WTC11 (cell line): ENCODE measurements around the gene DUSP18. TPM values are rescaled to one million over a fixed set of nuclear protein-coding genes. Genes with fewer than 3 reads are reported as not detected.

Experiments used
- ATAC-seq: fragments of 200-7000 bp; cut with Tn5 transposase; 2 replicates; pipeline ENCODE4 v1.10.0; 2021; ENCODE audit warnings: mild to moderate bottlenecking, moderate library complexity
- CTCF ChIA-PET: fragments of 300-600 bp; sonication (Branson Sonifier 250); formaldehyde crosslinking; loops from one replicate; lab custom pipeline; 2021; ENCODE audit warnings: antibody characterized with exemption; lab: Charles Lee
- POLR2A ChIA-PET: fragments of 350-600 bp; sonication (Branson Sonifier 250); formaldehyde crosslinking; loops from one replicate; lab custom pipeline; 2021; ENCODE audit warnings: antibody characterized with exemption; lab: Charles Lee
- DNase-seq: peaks from one replicate; pipeline ENCODE4 v3.0.0; 2021; ENCODE audit warnings: low spot score
- H3K27ac Mint-ChIP-seq: 2 replicates; pipeline ENCODE4 v1.8.0; 2021; ENCODE audit warnings: mixed read lengths
- H3K27me3 Mint-ChIP-seq: 2 replicates; pipeline ENCODE4 v1.8.0; 2021; ENCODE audit warnings: low read depth, mild to moderate bottlenecking, moderate library complexity, mixed read lengths
- H3K36me3 Mint-ChIP-seq: 2 replicates; pipeline ENCODE4 v1.8.0; 2021; ENCODE audit warnings: mixed read lengths
- H3K4me1 Mint-ChIP-seq: 2 replicates; pipeline ENCODE4 v1.8.0; 2022; ENCODE audit warnings: mixed read lengths
- H3K4me3 Mint-ChIP-seq: 2 replicates; pipeline ENCODE4 v1.8.0; 2021; ENCODE audit warnings: mild to moderate bottlenecking, moderate library complexity, mixed read lengths
- H3K9me3 Mint-ChIP-seq: 2 replicates; pipeline ENCODE4 v1.8.0; 2021; ENCODE audit warnings: mixed read lengths
- CBFB ChIP-seq: sonication (generic); formaldehyde crosslinking; IDR thresholded peaks from 2 replicates; pipeline ENCODE4 v1.8.1; 2022; ENCODE audit warnings: mild to moderate bottlenecking, low read depth, missing genetic modification reagents
- CREB1 ChIP-seq: sonication (generic); formaldehyde crosslinking; IDR thresholded peaks from 2 replicates; pipeline ENCODE4 v1.8.0; 2023; ENCODE audit warnings: mild to moderate bottlenecking, missing genetic modification reagents
- GABPB1 ChIP-seq: sonication (generic); formaldehyde crosslinking; IDR thresholded peaks from 2 replicates; pipeline ENCODE4 v1.8.1; 2023; ENCODE audit warnings: mild to moderate bottlenecking, missing genetic modification reagents
- MYBL2 ChIP-seq: sonication (generic); formaldehyde crosslinking; IDR thresholded peaks from 2 replicates; pipeline ENCODE4 v1.8.1; 2023; ENCODE audit warnings: mild to moderate bottlenecking, moderate library complexity, missing genetic modification reagents
- NFE2L1 ChIP-seq: sonication (generic); formaldehyde crosslinking; IDR thresholded peaks from 2 replicates; pipeline ENCODE4 v1.8.1; 2023; ENCODE audit warnings: missing genetic modification reagents
- NR3C1 ChIP-seq: sonication (generic); formaldehyde crosslinking; conservative IDR thresholded peaks from 2 replicates; pipeline ENCODE4 v1.8.1; 2023; ENCODE audit warnings: low read depth, mild to moderate bottlenecking, missing genetic modification reagents
- RORB ChIP-seq: fragments of 250-450 bp; sonication (Bioruptor Pico); IDR thresholded peaks from 2 replicates; pipeline ENCODE4 v1.9.0; 2021; ENCODE audit warnings: mild to moderate bottlenecking
- SMAD3 ChIP-seq: sonication (generic); formaldehyde crosslinking; IDR thresholded peaks from 2 replicates; pipeline ENCODE4 v1.8.0; 2022; ENCODE audit warnings: missing genetic modification reagents, mild to moderate bottlenecking, borderline replicate concordance
- SOX15 ChIP-seq: fragments of 250-450 bp; sonication (Bioruptor Pico); IDR thresholded peaks from 2 replicates; pipeline ENCODE4 v1.9.0; 2021; ENCODE audit warnings: mild to moderate bottlenecking
- SP1 ChIP-seq: sonication (generic); formaldehyde crosslinking; conservative IDR thresholded peaks from 2 replicates; pipeline ENCODE4 v1.8.1; 2022; ENCODE audit warnings: missing genetic modification reagents
- TEAD1 ChIP-seq: sonication (generic); formaldehyde crosslinking; IDR thresholded peaks from 2 replicates; pipeline ENCODE4 v1.8.0; 2022; ENCODE audit warnings: mild to moderate bottlenecking, missing genetic modification reagents
- ZBTB21 ChIP-seq: sonication (generic); formaldehyde crosslinking; IDR thresholded peaks from 2 replicates; pipeline ENCODE4 v1.8.1; 2023; ENCODE audit warnings: mild to moderate bottlenecking, missing genetic modification reagents, borderline replicate concordance
- ZNF121 ChIP-seq: sonication (generic); formaldehyde crosslinking; IDR thresholded peaks from 2 replicates; pipeline ENCODE4 v1.8.0; 2023; ENCODE audit warnings: missing genetic modification reagents
- ZNF396 ChIP-seq: fragments of 250-450 bp; sonication (Bioruptor Pico); IDR thresholded peaks from 2 replicates; pipeline ENCODE4 v1.8.0; 2021; ENCODE audit warnings: mild to moderate bottlenecking, moderate library complexity, borderline replicate concordance
- total RNA-seq: library from RNA; stranded (reverse); gene quantifications from 3 replicates; pipeline ENCODE4 v1.2.3, GENCODE V29; 2021
- TF ChIP-seq, protein P1 (sequence below): sonication (generic); formaldehyde crosslinking; IDR thresholded peaks from 2 replicates; pipeline ENCODE4 v1.8.1; 2022; ENCODE audit warnings: mild to moderate bottlenecking, missing genetic modification reagents, moderate library complexity, borderline replicate concordance
- TF ChIP-seq, protein P2 (sequence below): sonication (generic); formaldehyde crosslinking; IDR thresholded peaks from 2 replicates; pipeline ENCODE4 v1.8.1; 2022; ENCODE audit warnings: low read depth, mild to moderate bottlenecking, moderate library complexity, missing genetic modification reagents, borderline replicate concordance
- TF ChIP-seq, protein P3 (sequence below): sonication (generic); formaldehyde crosslinking; IDR thresholded peaks from 2 replicates; pipeline ENCODE4 v1.8.1; 2023; ENCODE audit warnings: mild to moderate bottlenecking, missing genetic modification reagents
- TF ChIP-seq, protein P4 (sequence below): sonication (generic); formaldehyde crosslinking; IDR thresholded peaks from 2 replicates; pipeline ENCODE4 v1.8.1; 2022; ENCODE audit warnings: missing genetic modification reagents, borderline replicate concordance
- TF ChIP-seq, protein P5 (sequence below): sonication (generic); formaldehyde crosslinking; IDR thresholded peaks from 2 replicates; pipeline ENCODE4 v1.8.0; 2023; ENCODE audit warnings: missing genetic modification reagents, mild to moderate bottlenecking, borderline replicate concordance
- TF ChIP-seq, protein P6 (sequence below): sonication (generic); formaldehyde crosslinking; IDR thresholded peaks from 2 replicates; pipeline ENCODE4 v1.8.0; 2022; ENCODE audit warnings: mild to moderate bottlenecking, missing genetic modification reagents
- TF ChIP-seq, protein P7 (sequence below): sonication (generic); formaldehyde crosslinking; IDR thresholded peaks from 2 replicates; pipeline ENCODE4 v1.8.0; 2023; ENCODE audit warnings: missing genetic modification reagents

The DUSP18 gene
- total RNA-seq, 1 experiment from 2014 or later: 4.3 TPM

DNA sequence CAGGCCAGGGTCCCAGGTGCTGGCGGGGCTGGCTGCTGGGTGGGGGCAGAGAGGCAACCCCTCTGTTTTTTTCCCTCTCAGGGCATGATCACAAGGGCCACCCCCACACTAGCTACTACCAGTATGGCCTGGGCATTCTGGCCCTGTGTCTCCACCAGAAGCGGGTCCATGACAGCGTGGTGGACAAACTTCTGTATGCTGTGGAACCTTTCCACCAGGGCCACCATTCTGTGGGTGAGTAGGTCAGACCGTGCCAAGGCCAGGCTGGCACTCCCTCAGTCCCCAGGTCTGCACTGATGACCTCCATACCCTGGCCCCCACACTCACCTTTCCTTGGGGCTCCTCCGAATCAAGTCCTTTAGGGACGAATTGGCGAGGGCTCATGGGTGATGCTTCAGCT is 53.4 kb downstream of the DUSP18 start:
- Mint-ChIP-seq H3K9me3 (no peaks in the 10 kb centered on the region), H3K4me1 (peaks cover 3% of the 10 kb centered on the region), H3K27ac (no peak overlapping the region), H3K4me3 (no peak overlapping the region), H3K36me3 (peaks cover 56% of the 10 kb centered on the region), H3K27me3 (no peaks in the 10 kb centered on the region)
- CTCF ChIA-PET: no interaction called here
- TF ChIP-seq SOX15 (CRISPR knock-in tag) (no peak), ZNF396 (CRISPR knock-in tag) (no peak), MYBL2 (CRISPR knock-in tag) (no peak), TEAD1 (CRISPR knock-in tag) (no peak), SP1 (no peak), RORB (no peak), NR3C1 (CRISPR knock-in tag) (no peak), NFE2L1 (CRISPR knock-in tag) (no peak), SMAD3 (no peak)
- TF ChIP-seq, protein P1, sequence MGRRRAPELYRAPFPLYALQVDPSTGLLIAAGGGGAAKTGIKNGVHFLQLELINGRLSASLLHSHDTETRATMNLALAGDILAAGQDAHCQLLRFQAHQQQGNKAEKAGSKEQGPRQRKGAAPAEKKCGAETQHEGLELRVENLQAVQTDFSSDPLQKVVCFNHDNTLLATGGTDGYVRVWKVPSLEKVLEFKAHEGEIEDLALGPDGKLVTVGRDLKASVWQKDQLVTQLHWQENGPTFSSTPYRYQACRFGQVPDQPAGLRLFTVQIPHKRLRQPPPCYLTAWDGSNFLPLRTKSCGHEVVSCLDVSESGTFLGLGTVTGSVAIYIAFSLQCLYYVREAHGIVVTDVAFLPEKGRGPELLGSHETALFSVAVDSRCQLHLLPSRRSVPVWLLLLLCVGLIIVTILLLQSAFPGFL (CRISPR knock-in tag): no peak
- TF ChIP-seq, protein P2, sequence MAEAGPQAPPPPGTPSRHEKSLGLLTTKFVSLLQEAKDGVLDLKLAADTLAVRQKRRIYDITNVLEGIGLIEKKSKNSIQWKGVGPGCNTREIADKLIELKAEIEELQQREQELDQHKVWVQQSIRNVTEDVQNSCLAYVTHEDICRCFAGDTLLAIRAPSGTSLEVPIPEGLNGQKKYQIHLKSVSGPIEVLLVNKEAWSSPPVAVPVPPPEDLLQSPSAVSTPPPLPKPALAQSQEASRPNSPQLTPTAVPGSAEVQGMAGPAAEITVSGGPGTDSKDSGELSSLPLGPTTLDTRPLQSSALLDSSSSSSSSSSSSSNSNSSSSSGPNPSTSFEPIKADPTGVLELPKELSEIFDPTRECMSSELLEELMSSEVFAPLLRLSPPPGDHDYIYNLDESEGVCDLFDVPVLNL (CRISPR knock-in tag): no peak
- TF ChIP-seq, protein P3, sequence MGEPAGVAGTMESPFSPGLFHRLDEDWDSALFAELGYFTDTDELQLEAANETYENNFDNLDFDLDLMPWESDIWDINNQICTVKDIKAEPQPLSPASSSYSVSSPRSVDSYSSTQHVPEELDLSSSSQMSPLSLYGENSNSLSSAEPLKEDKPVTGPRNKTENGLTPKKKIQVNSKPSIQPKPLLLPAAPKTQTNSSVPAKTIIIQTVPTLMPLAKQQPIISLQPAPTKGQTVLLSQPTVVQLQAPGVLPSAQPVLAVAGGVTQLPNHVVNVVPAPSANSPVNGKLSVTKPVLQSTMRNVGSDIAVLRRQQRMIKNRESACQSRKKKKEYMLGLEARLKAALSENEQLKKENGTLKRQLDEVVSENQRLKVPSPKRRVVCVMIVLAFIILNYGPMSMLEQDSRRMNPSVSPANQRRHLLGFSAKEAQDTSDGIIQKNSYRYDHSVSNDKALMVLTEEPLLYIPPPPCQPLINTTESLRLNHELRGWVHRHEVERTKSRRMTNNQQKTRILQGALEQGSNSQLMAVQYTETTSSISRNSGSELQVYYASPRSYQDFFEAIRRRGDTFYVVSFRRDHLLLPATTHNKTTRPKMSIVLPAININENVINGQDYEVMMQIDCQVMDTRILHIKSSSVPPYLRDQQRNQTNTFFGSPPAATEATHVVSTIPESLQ (CRISPR knock-in tag): no peak
- TF ChIP-seq, protein P4, sequence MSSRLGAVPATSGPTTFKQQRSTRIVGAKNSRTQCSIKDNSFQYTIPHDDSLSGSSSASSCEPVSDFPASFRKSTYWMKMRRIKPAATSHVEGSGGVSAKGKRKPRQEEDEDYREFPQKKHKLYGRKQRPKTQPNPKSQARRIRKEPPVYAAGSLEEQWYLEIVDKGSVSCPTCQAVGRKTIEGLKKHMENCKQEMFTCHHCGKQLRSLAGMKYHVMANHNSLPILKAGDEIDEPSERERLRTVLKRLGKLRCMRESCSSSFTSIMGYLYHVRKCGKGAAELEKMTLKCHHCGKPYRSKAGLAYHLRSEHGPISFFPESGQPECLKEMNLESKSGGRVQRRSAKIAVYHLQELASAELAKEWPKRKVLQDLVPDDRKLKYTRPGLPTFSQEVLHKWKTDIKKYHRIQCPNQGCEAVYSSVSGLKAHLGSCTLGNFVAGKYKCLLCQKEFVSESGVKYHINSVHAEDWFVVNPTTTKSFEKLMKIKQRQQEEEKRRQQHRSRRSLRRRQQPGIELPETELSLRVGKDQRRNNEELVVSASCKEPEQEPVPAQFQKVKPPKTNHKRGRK: no peak
- TF ChIP-seq, protein P5, sequence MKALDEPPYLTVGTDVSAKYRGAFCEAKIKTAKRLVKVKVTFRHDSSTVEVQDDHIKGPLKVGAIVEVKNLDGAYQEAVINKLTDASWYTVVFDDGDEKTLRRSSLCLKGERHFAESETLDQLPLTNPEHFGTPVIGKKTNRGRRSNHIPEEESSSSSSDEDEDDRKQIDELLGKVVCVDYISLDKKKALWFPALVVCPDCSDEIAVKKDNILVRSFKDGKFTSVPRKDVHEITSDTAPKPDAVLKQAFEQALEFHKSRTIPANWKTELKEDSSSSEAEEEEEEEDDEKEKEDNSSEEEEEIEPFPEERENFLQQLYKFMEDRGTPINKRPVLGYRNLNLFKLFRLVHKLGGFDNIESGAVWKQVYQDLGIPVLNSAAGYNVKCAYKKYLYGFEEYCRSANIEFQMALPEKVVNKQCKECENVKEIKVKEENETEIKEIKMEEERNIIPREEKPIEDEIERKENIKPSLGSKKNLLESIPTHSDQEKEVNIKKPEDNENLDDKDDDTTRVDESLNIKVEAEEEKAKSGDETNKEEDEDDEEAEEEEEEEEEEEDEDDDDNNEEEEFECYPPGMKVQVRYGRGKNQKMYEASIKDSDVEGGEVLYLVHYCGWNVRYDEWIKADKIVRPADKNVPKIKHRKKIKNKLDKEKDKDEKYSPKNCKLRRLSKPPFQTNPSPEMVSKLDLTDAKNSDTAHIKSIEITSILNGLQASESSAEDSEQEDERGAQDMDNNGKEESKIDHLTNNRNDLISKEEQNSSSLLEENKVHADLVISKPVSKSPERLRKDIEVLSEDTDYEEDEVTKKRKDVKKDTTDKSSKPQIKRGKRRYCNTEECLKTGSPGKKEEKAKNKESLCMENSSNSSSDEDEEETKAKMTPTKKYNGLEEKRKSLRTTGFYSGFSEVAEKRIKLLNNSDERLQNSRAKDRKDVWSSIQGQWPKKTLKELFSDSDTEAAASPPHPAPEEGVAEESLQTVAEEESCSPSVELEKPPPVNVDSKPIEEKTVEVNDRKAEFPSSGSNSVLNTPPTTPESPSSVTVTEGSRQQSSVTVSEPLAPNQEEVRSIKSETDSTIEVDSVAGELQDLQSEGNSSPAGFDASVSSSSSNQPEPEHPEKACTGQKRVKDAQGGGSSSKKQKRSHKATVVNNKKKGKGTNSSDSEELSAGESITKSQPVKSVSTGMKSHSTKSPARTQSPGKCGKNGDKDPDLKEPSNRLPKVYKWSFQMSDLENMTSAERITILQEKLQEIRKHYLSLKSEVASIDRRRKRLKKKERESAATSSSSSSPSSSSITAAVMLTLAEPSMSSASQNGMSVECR (CRISPR knock-in tag): no peak
- POLR2A ChIA-PET: no interaction called here
- no peak for DNase-seq
- ATAC-seq: no peak

DNA sequence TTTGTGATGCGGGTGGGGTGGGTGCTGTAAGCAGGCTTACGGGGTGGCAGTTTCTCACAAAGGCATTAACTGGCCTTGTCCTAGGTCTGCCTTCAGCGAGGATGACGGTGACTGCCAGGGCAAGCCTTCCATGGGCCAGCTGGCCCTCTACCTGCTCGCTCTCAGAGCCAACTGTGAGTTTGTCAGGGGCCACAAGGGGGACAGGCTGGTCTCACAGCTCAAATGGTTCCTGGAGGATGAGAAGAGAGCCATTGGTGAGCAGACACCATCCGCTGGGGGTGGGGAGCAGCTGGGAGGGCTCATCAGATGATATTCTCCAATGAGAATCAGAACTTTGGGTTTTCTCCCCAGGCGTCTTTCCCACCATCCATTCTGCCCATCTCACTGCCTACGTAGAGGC is 54.9 kb downstream of the DUSP18 start:
- Mint-ChIP-seq H3K4me3 (no peak overlapping the region), H3K9me3 (no peaks in the 10 kb centered on the region), H3K27me3 (no peaks in the 10 kb centered on the region), H3K27ac (no peak overlapping the region), H3K36me3 (peaks cover 56% of the 10 kb centered on the region), H3K4me1 (peaks cover 18% of the 10 kb centered on the region)
- ChIA-PET CTCF (interaction anchor here (0.6 to 1.3 kb wide), 6 partner anchors 11 to 142 kb away, joined by 3 to 9 read pairs (median 4); partner anchors contain the start of gene SLC35E4), POLR2A (no interaction called here)
- peak; percentile 23 for DNase-seq
- peak; percentile 66 for ATAC-seq
- no peak for TF ChIP-seq GABPB1 (CRISPR knock-in tag)
- TF ChIP-seq, protein P6, sequence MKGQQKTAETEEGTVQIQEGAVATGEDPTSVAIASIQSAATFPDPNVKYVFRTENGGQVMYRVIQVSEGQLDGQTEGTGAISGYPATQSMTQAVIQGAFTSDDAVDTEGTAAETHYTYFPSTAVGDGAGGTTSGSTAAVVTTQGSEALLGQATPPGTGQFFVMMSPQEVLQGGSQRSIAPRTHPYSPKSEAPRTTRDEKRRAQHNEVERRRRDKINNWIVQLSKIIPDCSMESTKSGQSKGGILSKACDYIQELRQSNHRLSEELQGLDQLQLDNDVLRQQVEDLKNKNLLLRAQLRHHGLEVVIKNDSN (CRISPR knock-in tag): no peak
- no peak for TF ChIP-seq CBFB (CRISPR knock-in tag)
- TF ChIP-seq ZNF121: no peak
- TF ChIP-seq, protein P1 (CRISPR knock-in tag): no peak
- no peak for TF ChIP-seq ZBTB21 (CRISPR knock-in tag)
- TF ChIP-seq, protein P7, sequence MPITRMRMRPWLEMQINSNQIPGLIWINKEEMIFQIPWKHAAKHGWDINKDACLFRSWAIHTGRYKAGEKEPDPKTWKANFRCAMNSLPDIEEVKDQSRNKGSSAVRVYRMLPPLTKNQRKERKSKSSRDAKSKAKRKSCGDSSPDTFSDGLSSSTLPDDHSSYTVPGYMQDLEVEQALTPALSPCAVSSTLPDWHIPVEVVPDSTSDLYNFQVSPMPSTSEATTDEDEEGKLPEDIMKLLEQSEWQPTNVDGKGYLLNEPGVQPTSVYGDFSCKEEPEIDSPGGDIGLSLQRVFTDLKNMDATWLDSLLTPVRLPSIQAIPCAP (CRISPR knock-in tag): no peak
- no peak for TF ChIP-seq SOX15 (CRISPR knock-in tag)
- no peak for TF ChIP-seq CREB1 (CRISPR knock-in tag)
- TF ChIP-seq, protein P2 (CRISPR knock-in tag): no peak
